ENCODE results near the gene THSD1. TPM values are rescaled to one million over a fixed set of nuclear protein-coding genes. Genes with fewer than 3 reads are reported as not detected.

THSD1 gene
- total RNA-seq, 2 donors from 2014 or later, result 0.79 to 1.8 TPM

Other genes starting within 250 kb of the THSD1 start
- gene NEK3, start 246.6 kb downstream of the THSD1 start, total RNA-seq, result 10 to 100 TPM; 27.8 to 35.8 TPM
- 10 to 100 TPM; 35.2 to 50.7 TPM for gene VPS36, start 44.5 kb upstream of the THSD1 start, total RNA-seq
- gene CKAP2, start 49.3 kb upstream of the THSD1 start, total RNA-seq, result 10 to 100 TPM; 16.9 to 39.1 TPM
- gene HNRNPA1L2, start 236.3 kb upstream of the THSD1 start, total RNA-seq, result 1 to 10 TPM; 2.5 to 2.7 TPM
- 10 to 100 TPM; 45.5 to 60.5 TPM for gene SUGT1, start 246.7 kb upstream of the THSD1 start, total RNA-seq